Measurements from ENCODE around the gene TRAPPC2B.

The TRAPPC2B gene

GRCh38 chr19:57342582-57342981, 20.8 kb upstream of the TRAPPC2B start:
- TF ChIP-seq POLR2A (IDR thresholded peaks at IDR 0.05; ENCODE audit: extremely low read depth, insufficient read length): no peak
- no peak for TF ChIP-seq CTCF (IDR thresholded peaks at IDR 0.05; ENCODE audit: low read depth, low read length)
- no peak for TF ChIP-seq MAX (IDR thresholded peaks at IDR 0.05; ENCODE audit: low read depth, low read length)
- no peak for TF ChIP-seq MYC (IDR thresholded peaks at IDR 0.05; ENCODE audit: low read depth, low read length)
- DNase-seq (ENCODE audit: low read depth): no peak

GRCh38 chr19:57348136-57348535, 15.2 kb upstream of the TRAPPC2B start:
- TF ChIP-seq MAX (IDR thresholded peaks at IDR 0.05; ENCODE audit: low read depth, low read length) (no peak), MYC (IDR thresholded peaks at IDR 0.05; ENCODE audit: low read depth, low read length) (no peak), POLR2A (IDR thresholded peaks at IDR 0.05; ENCODE audit: extremely low read depth, insufficient read length) (no peak), CTCF (IDR thresholded peaks at IDR 0.05; ENCODE audit: low read depth, low read length) (no peak)
- DNase-seq (ENCODE audit: low read depth): no peak
- H3K4me3 ChIP-seq (ENCODE audit: low read depth, low read length): no peak overlapping the region

More at GRCh38 chr19:57342582-57342981, 20.8 kb upstream of the TRAPPC2B start:
- no peak overlapping the region for H3K4me3 ChIP-seq (ENCODE audit: low read depth, low read length)

- peak; percentile 38; the same call in 1 of the 2 replicates for TF ChIP-seq MYC (IDR thresholded peaks at IDR 0.05; ENCODE audit: low read depth, low read length)
- TF ChIP-seq POLR2A (IDR thresholded peaks at IDR 0.05; ENCODE audit: extremely low read depth, insufficient read length): peak; percentile 41
- no peak; the same call in 1 of the 2 replicates for TF ChIP-seq MAX (IDR thresholded peaks at IDR 0.05; ENCODE audit: low read depth, low read length)
- TF ChIP-seq CTCF (IDR thresholded peaks at IDR 0.05; ENCODE audit: low read depth, low read length): no peak
- DNase-seq (ENCODE audit: low read depth): peak; percentile 91
- H3K4me3 ChIP-seq (ENCODE audit: low read depth, low read length): peak within 1 kb of the TSS; percentile 86
These were observed 12.2 kb upstream of the TRAPPC2B start, which contains the start of gene ZNF304 for GRCh38 chr19:57350877-57351805. Gene ZNF304 (plus strand): TSS chr19:57351271. CDS start chr19:57351665, 394 bp downstream.

GRCh38 chr19:57351867-57352266, 11.5 kb upstream of the TRAPPC2B start:
- DNase-seq (ENCODE audit: low read depth): no peak
- H3K4me3 ChIP-seq (ENCODE audit: low read depth, low read length): peak overlapping the region; percentile 86
- no peak for TF ChIP-seq MYC (IDR thresholded peaks at IDR 0.05; ENCODE audit: low read depth, low read length)
- TF ChIP-seq POLR2A (IDR thresholded peaks at IDR 0.05; ENCODE audit: extremely low read depth, insufficient read length): no peak
- no peak for TF ChIP-seq CTCF (IDR thresholded peaks at IDR 0.05; ENCODE audit: low read depth, low read length)

- DNase-seq (ENCODE audit: low read depth): no peak
- no peak overlapping the region for H3K4me3 ChIP-seq (ENCODE audit: low read depth, low read length)
- TF ChIP-seq POLR2A (IDR thresholded peaks at IDR 0.05; ENCODE audit: extremely low read depth, insufficient read length) (no peak), CTCF (IDR thresholded peaks at IDR 0.05; ENCODE audit: low read depth, low read length) (no peak), MYC (IDR thresholded peaks at IDR 0.05; ENCODE audit: low read depth, low read length) (no peak), MAX (IDR thresholded peaks at IDR 0.05; ENCODE audit: low read depth, low read length) (no peak)
These were observed 7.4 kb upstream of the TRAPPC2B start for GRCh38 chr19:57355916-57356315.
